Measurements from ENCODE around the gene PRICKLE2.

PRICKLE2 gene

DNA sequence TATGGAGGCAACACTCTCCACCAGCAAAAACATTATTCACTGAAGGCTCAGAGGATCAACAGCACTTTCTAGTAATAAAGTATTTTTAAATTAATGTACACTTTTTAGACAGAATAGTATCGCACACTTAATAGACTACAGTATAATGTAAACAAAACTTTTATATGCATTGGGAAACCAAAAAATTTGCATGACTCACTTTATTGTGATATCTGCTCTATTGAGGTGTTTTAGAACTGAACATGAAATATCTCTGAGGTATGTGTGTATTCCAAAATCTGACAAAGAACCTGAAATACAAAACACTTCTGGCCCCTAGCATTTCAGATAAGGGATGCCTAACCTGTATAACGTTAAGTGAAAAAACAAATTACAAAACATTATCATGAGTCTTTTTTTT lies 99.7 kb downstream of the PRICKLE2 start:
- no peak for DNase-seq

DNA sequence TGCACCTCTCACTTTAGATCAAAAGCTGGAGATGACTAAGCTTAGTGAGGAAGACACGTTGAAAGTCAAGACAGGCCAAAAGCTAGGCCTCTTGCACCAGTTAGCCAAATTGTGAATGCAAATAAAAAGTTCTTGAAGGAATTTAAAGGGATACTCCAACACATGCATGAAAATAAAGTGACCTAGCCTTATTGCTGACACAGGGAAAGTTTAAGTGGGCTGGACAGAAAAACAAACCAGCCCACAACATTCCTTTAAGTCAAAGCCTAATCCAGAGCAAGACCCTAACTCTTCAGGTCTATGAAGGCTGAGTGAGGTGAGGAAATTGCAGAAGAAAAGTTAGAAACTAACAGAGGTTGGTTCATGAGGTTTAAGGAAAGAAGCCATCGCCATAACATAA lies 101.3 kb downstream of the PRICKLE2 start:
- no peak for DNase-seq

- no peak for DNase-seq
Observed at GRCh38 chr3:64122476-64122875, 102.8 kb downstream of the PRICKLE2 start.

DNA sequence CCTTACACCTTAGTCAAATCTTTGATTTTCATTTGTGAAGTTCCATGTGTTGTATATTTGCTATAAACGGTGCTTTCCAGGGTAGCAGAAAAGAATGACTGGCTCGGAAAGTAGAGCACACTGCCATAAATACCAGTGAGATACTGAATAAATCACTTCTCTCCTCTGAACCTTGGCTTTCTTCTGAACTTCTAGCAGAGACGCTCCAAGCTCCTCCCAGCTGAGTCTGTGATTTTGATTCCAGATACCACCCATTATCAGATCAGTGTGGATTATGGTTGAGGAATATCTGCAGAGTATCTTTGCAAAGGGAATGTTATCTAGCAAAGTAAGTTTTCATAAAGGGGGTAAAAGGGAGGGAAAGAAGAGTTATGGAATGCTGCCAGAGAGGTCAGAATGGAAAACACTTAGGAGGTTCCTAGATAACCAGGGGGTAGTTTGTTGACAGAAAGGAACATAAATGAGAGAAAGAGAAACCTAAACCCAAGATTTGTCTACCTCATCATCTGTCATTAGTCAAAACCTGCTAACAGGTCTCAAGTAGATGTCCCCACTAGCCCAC lies 103.4 kb downstream of the PRICKLE2 start:
- DNase-seq: no peak

DNA sequence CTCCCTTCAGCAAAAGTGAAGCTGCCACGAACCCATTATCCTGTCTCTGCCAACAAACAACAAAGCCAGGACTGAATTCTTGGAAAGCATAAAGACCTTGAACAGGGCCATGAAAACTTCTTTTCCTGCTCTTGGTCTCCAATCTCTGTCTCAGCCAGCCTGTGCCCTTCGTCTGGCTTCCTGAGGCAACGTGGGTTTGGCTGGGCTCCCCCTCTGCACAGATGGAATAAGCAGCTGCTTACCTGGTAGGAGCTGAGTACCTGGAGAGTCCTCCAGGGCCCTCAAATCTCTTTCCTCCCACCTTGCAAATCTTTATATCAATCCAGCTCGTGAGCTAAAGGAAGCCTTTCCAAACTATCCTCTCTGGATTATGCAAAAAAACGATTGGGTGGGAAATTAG lies 104.4 kb downstream of the PRICKLE2 start:
- no peak for DNase-seq

DNA sequence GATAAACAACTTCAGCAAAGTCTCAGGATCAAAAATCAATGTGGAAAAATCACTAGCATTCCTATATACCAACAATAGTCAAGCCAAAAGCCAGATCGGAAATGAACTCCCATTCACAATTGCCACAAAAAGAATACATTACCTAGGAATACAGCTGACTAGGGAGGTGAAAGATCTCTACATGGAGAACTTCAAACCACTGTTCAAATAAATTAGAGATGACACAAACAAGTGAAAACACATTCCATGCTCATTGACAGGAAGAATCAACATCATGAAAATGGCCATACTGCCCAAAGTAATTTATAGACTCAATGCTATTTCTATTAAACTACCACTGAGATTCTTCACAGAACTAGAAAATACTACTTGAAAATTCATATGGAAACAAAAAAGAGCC lies 107.8 kb downstream of the PRICKLE2 start:
- no peak for DNase-seq

DNA sequence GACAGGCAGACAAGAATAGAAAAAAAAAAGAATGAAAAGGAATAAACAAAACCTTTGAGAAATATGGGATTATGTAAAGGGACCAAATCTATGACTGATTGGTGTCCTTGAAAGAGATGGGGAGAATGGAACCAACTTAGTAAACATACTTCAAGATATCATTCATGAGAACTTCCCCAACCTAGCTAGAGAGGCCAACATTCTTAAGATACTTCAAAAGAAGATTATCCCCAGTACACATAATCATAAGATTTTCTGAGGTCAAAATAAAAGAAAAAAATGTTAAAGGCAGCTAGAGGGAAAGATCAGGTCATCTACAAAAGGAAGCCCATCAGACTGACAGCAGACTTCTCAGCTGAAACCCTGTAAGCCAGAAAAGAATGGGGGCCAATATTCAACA lies 110.6 kb downstream of the PRICKLE2 start:
- DNase-seq: no peak

DNA sequence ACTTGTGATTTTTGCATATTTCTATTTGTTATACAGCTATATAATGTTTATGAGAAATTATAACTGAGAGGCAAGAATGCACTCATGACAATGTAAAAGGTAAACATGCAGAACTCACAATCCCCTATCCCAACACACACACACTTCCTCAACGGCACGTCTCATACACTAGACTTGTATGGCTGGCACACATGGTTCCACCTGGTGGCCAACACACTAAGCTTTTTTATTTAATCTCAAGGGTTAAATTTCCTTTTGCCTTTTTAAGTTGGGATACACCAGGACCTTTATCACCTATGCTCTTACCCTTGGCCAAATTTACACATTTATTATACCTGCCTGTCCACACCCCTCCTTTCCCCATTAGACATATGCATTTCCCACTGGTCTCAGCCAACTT lies 113.4 kb downstream of the PRICKLE2 start:
- DNase-seq: no peak

GRCh38 chr3:64111083-64111482 lies 114.2 kb downstream of the PRICKLE2 start:
- DNase-seq: no peak

DNA sequence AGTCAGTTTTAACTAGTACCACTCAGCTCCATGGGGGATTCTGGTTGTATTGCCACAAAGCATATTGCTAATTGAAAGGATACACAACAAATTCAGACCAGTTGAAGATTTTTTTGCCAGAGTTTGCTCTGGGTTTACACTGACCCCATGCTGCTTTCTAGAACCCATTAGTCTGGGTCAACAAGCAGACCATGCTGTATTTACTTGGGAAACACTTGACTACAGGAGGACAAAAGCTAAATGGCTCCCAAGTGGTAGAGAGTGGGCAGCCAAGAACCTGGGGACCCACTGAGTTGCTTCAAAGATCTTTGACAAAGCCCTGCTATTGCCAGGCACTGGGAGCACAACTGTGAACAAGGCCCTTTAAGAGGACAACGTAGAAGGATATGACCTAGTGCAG lies 115.2 kb downstream of the PRICKLE2 start:
- no peak for DNase-seq

DNA sequence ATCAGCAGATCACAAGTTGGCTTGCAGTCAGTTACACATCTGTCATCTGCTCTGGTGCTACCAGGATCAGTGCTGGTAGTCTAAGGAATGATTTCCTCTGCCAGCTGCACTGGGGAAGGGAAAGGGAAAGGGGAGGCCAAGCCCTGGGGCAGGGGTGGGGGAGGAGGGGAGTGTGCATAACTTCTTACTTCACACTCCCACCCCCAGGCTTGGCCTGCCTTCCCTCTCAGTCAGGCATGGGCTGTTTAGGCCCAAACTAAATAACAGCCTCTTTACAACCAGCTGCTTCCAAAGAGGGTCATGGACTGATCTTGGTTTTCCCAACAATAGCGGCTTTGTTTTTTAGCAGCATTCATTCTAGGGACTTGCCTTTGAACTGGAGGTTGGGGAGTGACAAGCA lies 115.8 kb downstream of the PRICKLE2 start:
- DNase-seq: no peak

DNA sequence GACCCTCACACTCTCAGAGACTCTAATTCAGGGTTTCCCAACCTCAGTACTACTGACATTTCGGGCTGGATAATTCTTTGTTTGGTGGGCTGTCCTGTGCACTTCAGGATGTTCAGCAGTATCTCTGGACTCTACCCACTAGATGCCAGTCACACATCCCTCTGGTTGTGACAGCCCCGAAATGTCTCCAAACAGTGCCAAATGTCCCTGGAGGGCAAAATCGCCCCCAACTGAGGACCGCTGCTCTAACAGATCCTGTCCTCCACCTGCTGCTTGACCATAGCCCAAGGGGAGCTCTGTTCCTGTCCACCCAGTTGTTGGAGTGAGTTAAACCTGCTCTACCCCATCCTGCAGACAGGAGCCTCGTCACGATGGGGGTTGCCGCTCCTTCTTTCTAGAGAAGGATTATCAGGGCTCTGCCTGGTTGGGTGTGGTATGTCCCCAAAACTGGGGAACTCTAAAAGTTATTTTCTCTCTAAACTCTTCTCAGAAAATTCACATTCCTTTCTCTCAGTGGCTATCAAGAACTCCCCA lies 116.4 kb downstream of the PRICKLE2 start:
- no peak for DNase-seq

- no peak for DNase-seq
Observed at GRCh38 chr3:64108231-64108630, 117.0 kb downstream of the PRICKLE2 start.

DNA sequence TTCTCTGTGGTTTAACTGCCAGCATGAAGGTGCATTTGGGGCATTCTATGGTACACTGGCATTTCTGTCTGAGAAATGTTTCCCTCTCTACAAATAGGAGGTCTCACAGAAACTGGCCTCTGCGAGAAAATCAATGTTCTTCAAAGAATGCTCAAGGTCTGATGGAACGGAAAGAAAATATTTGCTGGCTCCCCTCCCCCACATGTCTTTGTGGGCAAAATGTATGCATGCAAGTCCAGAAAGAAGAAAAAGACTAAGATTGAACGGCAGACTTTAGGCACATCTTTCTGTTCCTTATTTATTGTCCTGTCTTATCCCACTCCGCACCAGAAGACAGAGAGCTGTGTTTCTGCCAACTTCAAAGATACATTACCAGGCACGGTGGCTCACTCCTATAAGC lies 118.1 kb downstream of the PRICKLE2 start:
- DNase-seq: no peak

- no peak for DNase-seq
Observed at GRCh38 chr3:64105816-64106215, 119.5 kb downstream of the PRICKLE2 start.

DNA sequence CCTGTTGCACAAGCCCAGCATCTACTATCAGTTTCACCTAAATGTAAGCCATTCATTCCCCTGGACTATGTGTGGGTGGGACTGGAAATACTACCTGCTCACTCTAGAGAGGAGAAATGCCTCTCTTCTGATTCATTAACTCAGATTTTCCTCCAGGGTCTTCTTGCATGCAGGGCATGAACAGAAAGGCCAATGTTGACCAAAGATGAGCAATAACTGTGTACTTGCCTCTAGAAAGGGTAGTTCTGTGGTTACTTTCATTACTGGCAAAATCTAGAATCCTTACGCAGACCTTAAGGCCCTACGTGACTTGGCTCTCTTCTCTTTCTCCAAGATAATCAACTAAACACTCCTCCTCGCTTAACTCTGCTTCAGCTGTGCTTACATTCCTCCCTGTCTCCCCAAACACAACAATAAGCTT lies 120.6 kb downstream of the PRICKLE2 start:
- DNase-seq: no peak

- no peak for DNase-seq
Observed at GRCh38 chr3:64104006-64104405, 121.3 kb downstream of the PRICKLE2 start.

DNA sequence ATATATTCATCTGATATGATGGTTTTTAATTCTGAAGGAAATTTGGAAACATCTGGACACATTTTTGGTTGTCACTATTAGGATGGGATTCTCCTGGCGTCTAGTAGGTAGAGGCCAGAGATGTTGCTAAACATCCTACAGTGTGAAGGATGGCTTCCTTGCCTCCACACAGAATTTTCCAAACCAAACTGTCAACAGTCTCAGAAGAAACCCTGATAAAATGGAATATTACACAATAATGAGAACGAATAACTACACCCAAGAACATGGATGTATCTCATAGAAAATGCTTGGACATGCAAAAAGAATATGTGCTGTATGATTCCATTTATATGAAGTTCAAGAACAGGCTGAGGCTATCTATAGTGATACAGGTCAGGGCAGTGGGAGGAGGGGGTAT lies 122.1 kb downstream of the PRICKLE2 start:
- DNase-seq: no peak

DNA sequence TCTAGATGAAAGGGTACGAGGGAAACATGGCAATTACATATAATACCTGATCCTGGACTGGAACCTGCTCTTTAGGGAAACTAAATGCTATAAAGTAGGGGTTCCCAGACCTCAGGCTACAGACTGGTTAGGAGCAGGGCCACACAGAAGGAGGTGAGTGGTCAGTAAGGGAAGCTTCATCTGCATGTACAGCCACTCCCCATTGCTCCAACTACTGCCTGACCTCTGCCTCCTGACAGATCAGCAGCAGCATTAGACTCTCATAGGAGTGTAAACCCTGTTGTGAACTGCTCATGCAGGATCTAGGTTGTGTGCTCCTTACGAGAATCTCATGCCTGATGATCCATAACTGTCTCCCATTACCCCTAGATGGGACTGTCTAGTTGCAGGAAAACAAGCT lies 123.1 kb downstream of the PRICKLE2 start:
- no peak for DNase-seq

- no peak for DNase-seq
Observed at GRCh38 chr3:64099316-64099715, 126.0 kb downstream of the PRICKLE2 start.

DNA sequence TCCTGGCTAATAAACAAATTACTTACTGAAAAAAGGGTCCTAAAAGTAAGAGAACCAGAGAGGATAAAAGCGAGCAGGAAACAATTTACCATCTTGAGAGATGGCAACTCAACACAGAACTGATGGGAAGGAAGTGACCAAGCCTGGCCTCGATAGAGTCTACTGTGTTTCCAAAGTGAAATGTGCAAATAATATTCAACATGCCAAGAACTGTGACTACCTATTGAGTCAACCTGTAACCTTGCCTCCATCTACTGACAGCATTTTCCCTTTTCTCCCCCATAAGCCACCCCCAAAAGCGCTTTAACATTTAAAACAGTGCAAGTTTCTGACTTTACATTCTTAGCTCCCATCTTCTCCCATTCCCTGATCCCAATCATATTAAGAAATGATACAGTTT lies 126.6 kb downstream of the PRICKLE2 start:
- no peak for DNase-seq

DNA sequence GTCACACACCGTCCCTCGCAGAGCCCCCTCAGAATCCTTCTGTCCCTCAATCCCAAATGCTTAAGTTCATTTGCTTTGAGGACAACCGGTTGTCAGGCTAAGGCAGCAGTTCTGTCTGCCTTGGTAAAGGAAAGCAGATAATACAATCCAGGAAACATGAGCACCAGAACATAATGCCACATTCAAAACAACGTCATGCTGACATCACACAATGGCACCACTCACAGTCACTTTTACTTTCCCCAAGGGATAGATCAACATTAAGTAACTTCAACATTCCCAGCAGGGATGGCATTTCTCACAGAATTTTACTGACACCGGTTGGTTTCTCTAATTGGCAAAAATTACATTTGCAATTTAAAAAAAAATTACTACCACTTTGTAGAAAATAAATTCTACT lies 127.3 kb downstream of the PRICKLE2 start:
- no peak for DNase-seq

DNA sequence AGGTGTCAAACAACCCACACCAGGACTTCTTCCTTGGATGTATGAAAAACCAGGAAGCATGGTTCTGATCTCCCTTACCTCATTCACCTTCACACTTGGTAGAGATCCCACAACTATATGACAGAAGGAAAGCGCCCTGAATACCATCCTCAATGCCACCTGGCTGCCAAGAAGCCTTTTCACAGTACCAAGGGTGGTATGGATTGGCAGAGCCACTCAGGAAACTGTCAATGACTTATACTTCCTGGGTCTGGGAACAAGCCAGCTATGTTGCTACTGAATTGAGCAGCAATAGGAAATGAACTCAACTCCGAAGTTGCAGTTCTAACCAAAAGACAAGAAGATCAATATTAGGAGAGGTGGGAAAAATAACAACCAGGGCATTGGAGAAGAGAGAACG lies 129.5 kb downstream of the PRICKLE2 start:
- no peak for DNase-seq

DNA sequence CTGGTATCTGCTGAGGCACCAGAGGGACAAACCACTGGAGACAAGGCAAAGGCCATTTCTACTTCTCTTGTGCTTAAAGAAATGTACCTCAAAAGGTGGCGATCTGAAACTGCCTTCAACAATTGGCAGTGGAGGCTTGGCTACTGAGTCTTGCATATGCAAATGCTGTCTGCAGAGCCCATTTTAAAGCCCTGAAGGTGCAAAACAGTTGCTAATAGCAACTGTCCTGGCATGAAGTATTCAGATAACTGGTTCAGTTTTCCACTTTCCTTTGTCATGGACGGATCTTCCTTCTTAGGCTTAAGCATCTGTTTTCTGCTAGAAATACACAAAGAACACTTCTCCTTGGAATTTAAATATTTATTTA lies 130.6 kb downstream of the PRICKLE2 start:
- DNase-seq: no peak

- DNase-seq: no peak
Observed at GRCh38 chr3:64093825-64094712, 131.2 kb downstream of the PRICKLE2 start.
